ENCODE results near the gene SKAP1.

DNA sequence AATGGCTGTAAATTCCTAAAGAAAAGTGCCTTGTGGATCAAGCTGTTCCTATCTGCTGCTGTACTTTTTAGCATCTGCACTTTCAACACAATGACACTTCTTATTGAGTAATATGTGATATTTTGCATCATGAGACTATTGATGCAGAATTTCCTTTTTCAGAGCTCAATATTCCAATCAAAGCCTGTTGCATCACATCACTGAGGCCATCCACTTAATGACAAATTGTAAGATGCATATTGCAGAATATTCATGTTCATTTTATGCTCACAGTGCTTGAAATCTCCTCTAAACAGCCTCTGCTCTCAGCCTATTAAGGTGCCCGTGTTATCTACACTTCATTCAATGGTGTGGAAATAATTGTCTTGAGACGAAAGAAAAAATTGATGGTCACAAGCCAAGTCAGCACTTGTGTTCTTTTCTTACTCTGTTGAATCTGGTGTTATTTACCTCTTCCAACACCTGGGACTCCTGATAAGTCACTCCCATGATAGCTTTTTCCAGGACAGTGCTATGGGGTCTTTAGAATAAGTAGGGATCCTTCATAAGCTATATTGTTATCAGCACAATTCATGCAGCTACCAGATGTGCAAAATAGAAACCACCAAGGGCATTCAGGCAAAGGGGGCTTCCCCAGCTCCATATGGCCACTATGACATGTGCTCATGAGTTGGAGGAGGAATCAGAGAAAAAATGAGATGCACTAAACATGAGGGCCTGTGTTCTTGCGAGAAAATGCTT, 9.3 kb upstream of the SKAP1 start:
- TF ChIP-seq POLR2AphosphoS5 (IDR thresholded peaks at IDR 0.05; ENCODE audit: borderline replicate concordance, low read depth, low read length) (no peak), EZH2 (IDR thresholded peaks at IDR 0.05) (no peak), FOXP2 (optimal IDR thresholded peaks at IDR 0.05; ENCODE audit: control extremely low read depth, extremely low read length, insufficient read depth) (no peak)

Measured in SK-N-MC (cell line).